GM19239 (cell line): Measurements from ENCODE around the gene PNMA6E.
A peak's percentile ranks its signal among the peaks of the same experiment; 100 is the strongest.

Experiments used
- DNase-seq: peaks from one replicate; pipeline ENCODE4 v3.0.0; 2011; ENCODE audit warnings: low spot score; ENCODE audit not compliant: insufficient read length
- FAIRE-seq: peaks from 2 replicates; lab custom pipeline; 2011; peaks lifted over from hg19 to GRCh38; lab: Jason Lieb, UNC

The PNMA6E gene

GRCh38 chrX:153438532-153438931, 37.4 kb upstream of the PNMA6E start:
- DNase-seq (no peak), FAIRE-seq (no peak)

GRCh38 chrX:153435845-153436244, 34.7 kb upstream of the PNMA6E start:
- FAIRE-seq (no peak), DNase-seq (no peak)

- DNase-seq: no peak
- FAIRE-seq: no peak
Observed at GRCh38 chrX:153434801-153435200, 33.7 kb upstream of the PNMA6E start.

- FAIRE-seq (no peak), DNase-seq (no peak)
Observed at GRCh38 chrX:153433781-153434285, 32.7 kb upstream of the PNMA6E start.

- DNase-seq: no peak
- FAIRE-seq: no peak
Observed at GRCh38 chrX:153433161-153433680, 32.1 kb upstream of the PNMA6E start.

GRCh38 chrX:153430796-153431195, 29.6 kb upstream of the PNMA6E start:
- DNase-seq (no peak), FAIRE-seq (no peak)

- FAIRE-seq (no peak), DNase-seq (no peak)
Observed at GRCh38 chrX:153426204-153426603, 25.1 kb upstream of the PNMA6E start.

GRCh38 chrX:153423652-153424051, 22.5 kb upstream of the PNMA6E start:
- DNase-seq (no peak), FAIRE-seq (no peak)

GRCh38 chrX:153421856-153422255, 20.7 kb upstream of the PNMA6E start:
- FAIRE-seq: no peak
- DNase-seq: no peak

- no peak for FAIRE-seq
- DNase-seq: no peak
Observed at GRCh38 chrX:153420851-153421599, 19.9 kb upstream of the PNMA6E start.

GRCh38 chrX:153417637-153418036, 16.5 kb upstream of the PNMA6E start:
- no peak for FAIRE-seq

GRCh38 chrX:153416781-153417450, 15.8 kb upstream of the PNMA6E start:
- FAIRE-seq (no peak), DNase-seq (no peak)

More at GRCh38 chrX:153417637-153418036, 16.5 kb upstream of the PNMA6E start:
- DNase-seq: no peak

GRCh38 chrX:153414856-153415510, 13.8 kb upstream of the PNMA6E start:
- DNase-seq: no peak
- no peak for FAIRE-seq

- FAIRE-seq: no peak
- DNase-seq: no peak
Observed at GRCh38 chrX:153413731-153414130, 12.6 kb upstream of the PNMA6E start.

- no peak for DNase-seq
- no peak for FAIRE-seq
Observed at GRCh38 chrX:153412746-153413720, 11.9 kb upstream of the PNMA6E start.

GRCh38 chrX:153411988-153412574, 10.9 kb upstream of the PNMA6E start:
- FAIRE-seq (peak; percentile 88), DNase-seq (no peak)

GRCh38 chrX:153411255-153411987, 10.3 kb upstream of the PNMA6E start, which contains the start of gene ZFP92:
TSS of gene ZFP92 (plus strand) at chrX:153411472. CDS start at chrX:153418323, 6,851 bp downstream.
- FAIRE-seq (peak; percentile 79), DNase-seq (peak; percentile 64)

- DNase-seq (no peak), FAIRE-seq (peak; percentile 71)
Observed at GRCh38 chrX:153410888-153411254, 9.7 kb upstream of the PNMA6E start.

- DNase-seq: no peak
- FAIRE-seq: no peak
Observed at GRCh38 chrX:153410373-153410772, 9.2 kb upstream of the PNMA6E start.
